C4-2B (cell line): Measurements from ENCODE around the gene UNC13B.

Source experiments
- ZFX ChIP-seq: fragments of 450-650 bp; IDR thresholded peaks from 2 replicates; pipeline ENCODE4 v1.6.1; 2017
- TF ChIP-seq, protein P1 (sequence below): fragments of 450-650 bp; conservative IDR thresholded peaks from 2 replicates; pipeline ENCODE4 v1.5.1; 2017; ENCODE audit warnings: mild to moderate bottlenecking

DNA sequence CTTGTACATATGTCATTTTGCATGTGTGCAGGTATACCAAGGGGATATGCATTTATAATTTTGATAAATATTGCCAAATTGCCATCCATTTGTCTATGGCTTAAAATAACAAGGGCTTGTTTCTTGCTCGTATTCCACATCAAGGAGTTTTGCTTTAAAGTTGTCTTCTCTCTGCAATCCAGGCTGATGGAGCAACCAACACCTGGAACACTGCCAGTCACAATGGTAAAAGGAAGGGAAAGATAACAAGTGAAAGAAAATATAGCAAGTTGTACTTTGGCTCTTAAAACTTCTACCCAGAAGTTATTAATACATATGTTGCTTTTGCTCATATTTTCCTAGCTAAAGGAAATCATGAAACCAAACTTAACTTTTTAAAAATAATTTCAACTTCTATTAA, 156.9 kb downstream of the UNC13B start:
- TF ChIP-seq, protein P1, sequence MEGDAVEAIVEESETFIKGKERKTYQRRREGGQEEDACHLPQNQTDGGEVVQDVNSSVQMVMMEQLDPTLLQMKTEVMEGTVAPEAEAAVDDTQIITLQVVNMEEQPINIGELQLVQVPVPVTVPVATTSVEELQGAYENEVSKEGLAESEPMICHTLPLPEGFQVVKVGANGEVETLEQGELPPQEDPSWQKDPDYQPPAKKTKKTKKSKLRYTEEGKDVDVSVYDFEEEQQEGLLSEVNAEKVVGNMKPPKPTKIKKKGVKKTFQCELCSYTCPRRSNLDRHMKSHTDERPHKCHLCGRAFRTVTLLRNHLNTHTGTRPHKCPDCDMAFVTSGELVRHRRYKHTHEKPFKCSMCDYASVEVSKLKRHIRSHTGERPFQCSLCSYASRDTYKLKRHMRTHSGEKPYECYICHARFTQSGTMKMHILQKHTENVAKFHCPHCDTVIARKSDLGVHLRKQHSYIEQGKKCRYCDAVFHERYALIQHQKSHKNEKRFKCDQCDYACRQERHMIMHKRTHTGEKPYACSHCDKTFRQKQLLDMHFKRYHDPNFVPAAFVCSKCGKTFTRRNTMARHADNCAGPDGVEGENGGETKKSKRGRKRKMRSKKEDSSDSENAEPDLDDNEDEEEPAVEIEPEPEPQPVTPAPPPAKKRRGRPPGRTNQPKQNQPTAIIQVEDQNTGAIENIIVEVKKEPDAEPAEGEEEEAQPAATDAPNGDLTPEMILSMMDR: no peak
- no peak for TF ChIP-seq ZFX
